BLaER1 (cell line): ENCODE data around the gene SND1.

Experiments
- H3K27ac ChIP-seq: shearing (Covaris generic); formaldehyde crosslinking; 2 replicates; pipeline ENCODE4 v1.8.1; 2022
- H3K27me3 ChIP-seq: shearing (Covaris generic); formaldehyde crosslinking; 2 replicates; pipeline ENCODE4 v1.8.1; 2022
- H3K36me3 ChIP-seq: shearing (Covaris generic); formaldehyde crosslinking; 2 replicates; pipeline ENCODE4 v1.8.1; 2022
- H3K4me1 ChIP-seq: shearing (Covaris generic); formaldehyde crosslinking; 2 replicates; pipeline ENCODE4 v1.8.1; 2022
- H3K4me2 ChIP-seq: shearing (Covaris generic); formaldehyde crosslinking; 2 replicates; pipeline ENCODE4 v1.8.1; 2022
- H3K4me3 ChIP-seq: shearing (Covaris generic); formaldehyde crosslinking; 2 replicates; pipeline ENCODE4 v1.8.1; 2022
- H3K9ac ChIP-seq: shearing (Covaris generic); formaldehyde crosslinking; 2 replicates; pipeline ENCODE4 v1.8.1; 2022
- H3K9me3 ChIP-seq: shearing (Covaris generic); formaldehyde crosslinking; 2 replicates; pipeline ENCODE4 v1.8.1; 2022
- H4K20me1 ChIP-seq: shearing (Covaris generic); formaldehyde crosslinking; 2 replicates; pipeline ENCODE4 v1.8.1; 2022
- Cebpa-rat ChIP-seq: shearing (Covaris generic); IDR thresholded peaks from 2 replicates; pipeline ENCODE4 v1.8.1; 2022

SND1 gene

DNA sequence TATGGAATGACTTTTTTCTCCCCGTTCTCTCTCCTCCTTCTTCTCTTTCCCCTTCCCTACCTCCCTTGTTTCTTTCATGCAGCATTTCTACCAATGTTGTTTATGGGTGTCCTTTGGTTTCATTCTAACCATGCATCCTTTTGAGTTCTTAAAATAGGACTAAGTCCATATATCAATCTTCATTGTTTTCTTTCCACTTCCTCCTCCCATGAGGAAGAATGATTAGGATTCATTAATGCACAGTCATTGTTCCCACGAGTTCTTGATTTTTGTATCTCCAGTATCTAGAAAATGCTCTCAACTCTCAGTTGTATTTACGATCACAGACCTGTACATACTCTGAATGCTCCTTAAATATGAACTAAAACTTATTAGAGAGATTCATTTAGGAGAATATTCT, 226.0 kb downstream of the SND1 start:
- TF ChIP-seq Cebpa-rat: no peak

DNA sequence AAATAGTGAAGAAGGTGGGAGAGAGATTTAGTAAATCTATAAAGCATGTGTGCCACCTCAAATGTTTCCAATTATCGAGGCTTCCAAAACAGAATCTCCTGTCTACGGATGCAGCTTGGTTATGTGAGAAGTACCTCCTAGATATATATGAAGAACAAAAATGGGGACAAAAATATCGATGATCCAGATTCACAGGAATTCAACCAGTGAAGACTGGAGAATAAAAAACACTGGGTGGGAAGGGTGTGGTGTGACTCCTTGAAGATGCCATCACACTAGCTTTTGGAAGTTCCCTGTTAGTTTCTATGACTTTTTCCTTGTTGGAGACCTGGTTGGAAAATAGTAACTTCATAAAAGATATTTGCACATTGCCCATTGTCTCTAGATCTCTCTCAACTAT, 226.8 kb downstream of the SND1 start:
- no peak for TF ChIP-seq Cebpa-rat
- no peak overlapping the region for H3K27ac ChIP-seq
- H3K9ac ChIP-seq: no peak overlapping the region
- no peak overlapping the region for H3K4me3 ChIP-seq
- H3K36me3 ChIP-seq: peaks cover 8% of the 10 kb centered on the region; the same call in 1 of the 2 replicates
- H3K9me3 ChIP-seq: no peaks in the 10 kb centered on the region
- no peaks in the 10 kb centered on the region for H3K27me3 ChIP-seq
- H3K4me2 ChIP-seq: no peak overlapping the region
- H3K4me1 ChIP-seq: peaks cover 14% of the 10 kb centered on the region
- no peaks in the 10 kb centered on the region; the same call in 1 of the 2 replicates for H4K20me1 ChIP-seq

More for the DNA sequence above, 226.0 kb downstream of the SND1 start:
- Histone ChIP-seq H3K4me3 (no peak overlapping the region), H3K4me1 (peaks cover 14% of the 10 kb centered on the region), H3K9ac (no peak overlapping the region), H3K27me3 (no peaks in the 10 kb centered on the region), H3K4me2 (no peak overlapping the region), H3K27ac (no peak overlapping the region), H3K9me3 (no peaks in the 10 kb centered on the region), H3K36me3 (peaks cover 6% of the 10 kb centered on the region; the same call in 1 of the 2 replicates), H4K20me1 (no peaks in the 10 kb centered on the region; the same call in 1 of the 2 replicates)

DNA sequence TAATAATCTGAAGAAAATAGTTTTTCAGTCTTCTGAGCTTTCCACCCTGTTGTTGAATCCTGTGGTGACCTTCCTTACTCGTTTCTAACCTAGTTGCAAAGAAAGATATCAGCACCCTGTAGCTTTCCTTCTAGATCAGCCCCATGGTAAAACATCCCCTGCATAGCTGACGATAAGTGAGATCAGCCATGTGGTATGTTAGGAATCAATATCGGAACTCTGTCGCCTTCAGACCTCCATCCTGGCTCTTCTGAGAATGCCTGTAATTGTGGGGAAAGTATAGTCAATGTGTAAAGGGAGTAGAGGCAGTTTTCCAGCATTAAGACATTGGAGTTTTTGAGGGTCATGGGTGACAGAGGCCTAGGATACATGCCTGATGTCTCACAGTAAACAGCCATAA, 227.4 kb downstream of the SND1 start:
- H3K4me2 ChIP-seq: no peak overlapping the region
- H3K36me3 ChIP-seq: peaks cover 7% of the 10 kb centered on the region
- H3K27ac ChIP-seq: no peak overlapping the region
- H3K4me1 ChIP-seq: peaks cover 14% of the 10 kb centered on the region
- no peaks in the 10 kb centered on the region; the same call in 1 of the 2 replicates for H4K20me1 ChIP-seq
- TF ChIP-seq Cebpa-rat: no peak
- no peak overlapping the region for H3K9ac ChIP-seq
- no peaks in the 10 kb centered on the region for H3K27me3 ChIP-seq
- H3K4me3 ChIP-seq: no peak overlapping the region
- no peaks in the 10 kb centered on the region for H3K9me3 ChIP-seq

DNA sequence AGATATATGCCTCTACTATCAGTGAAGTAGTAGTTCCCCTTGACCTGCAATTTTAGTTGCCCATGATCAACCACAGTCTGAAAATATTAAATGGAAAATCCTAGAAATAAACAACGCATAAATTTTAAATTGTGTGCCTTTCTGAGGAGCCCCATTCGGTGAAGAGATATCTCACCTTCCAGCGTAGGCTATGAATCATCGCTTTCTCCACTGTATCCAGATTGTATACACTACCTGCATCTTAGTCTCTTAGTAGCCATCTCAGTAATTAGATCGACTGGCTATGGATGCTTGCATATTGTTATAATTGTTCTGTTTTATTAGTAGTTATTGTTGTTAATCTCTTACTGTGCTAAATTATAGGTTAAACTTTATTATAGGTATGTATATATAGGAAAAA, 227.9 kb downstream of the SND1 start:
- Histone ChIP-seq H3K4me2 (no peak overlapping the region), H3K27me3 (no peaks in the 10 kb centered on the region), H3K4me1 (peaks cover 14% of the 10 kb centered on the region), H3K27ac (no peak overlapping the region), H3K9me3 (no peaks in the 10 kb centered on the region), H3K36me3 (peaks cover 12% of the 10 kb centered on the region), H3K9ac (no peak overlapping the region), H4K20me1 (no peaks in the 10 kb centered on the region; the same call in 1 of the 2 replicates), H3K4me3 (no peak overlapping the region)
- no peak for TF ChIP-seq Cebpa-rat

DNA sequence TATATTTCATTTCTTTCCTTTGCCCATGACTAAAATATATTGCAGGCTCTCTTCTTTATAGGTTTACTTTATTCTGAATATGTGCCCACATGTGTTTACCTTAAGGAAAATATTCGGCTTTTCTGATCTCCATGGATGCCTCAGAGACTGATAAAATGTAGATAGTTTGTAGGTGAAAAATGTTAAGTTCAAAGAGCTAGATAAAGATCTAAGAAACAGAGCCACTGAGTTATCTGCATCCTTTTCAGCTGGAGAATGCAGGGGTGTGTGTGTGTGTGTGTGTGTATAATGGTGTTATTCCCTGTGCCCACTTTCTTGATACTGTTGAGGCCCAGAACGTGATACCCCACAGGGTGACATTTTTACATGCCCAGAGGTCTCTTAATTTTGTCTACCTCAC, 228.5 kb downstream of the SND1 start:
- Histone ChIP-seq H3K36me3 (peaks cover 14% of the 10 kb centered on the region), H3K4me1 (peaks cover 11% of the 10 kb centered on the region), H3K27me3 (no peaks in the 10 kb centered on the region), H3K4me3 (no peak overlapping the region), H4K20me1 (no peaks in the 10 kb centered on the region; the same call in 1 of the 2 replicates), H3K4me2 (no peak overlapping the region), H3K9ac (no peak overlapping the region), H3K27ac (no peak overlapping the region), H3K9me3 (no peaks in the 10 kb centered on the region)
- no peak for TF ChIP-seq Cebpa-rat

DNA sequence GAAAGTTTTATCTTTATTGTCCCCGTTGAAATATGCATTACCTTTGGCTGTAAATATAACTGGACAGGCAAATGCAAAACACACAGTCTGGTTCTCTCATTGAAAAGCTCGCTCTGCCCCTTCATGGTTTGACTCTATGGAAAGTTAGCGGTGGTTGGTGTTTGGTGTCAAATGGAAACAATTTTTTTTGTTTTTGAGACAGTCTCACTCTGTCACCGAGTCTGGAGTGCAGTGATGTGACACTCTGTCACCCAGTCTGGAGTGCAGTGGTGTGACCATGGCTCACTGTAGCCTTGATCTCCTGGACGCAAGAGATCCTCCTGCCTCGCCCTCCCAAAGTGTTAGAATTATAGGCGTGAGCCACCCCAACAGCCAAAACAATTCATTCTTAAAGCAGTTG, 229.6 kb downstream of the SND1 start:
- Histone ChIP-seq H4K20me1 (no peaks in the 10 kb centered on the region; the same call in 1 of the 2 replicates), H3K4me1 (peaks cover 8% of the 10 kb centered on the region)
- TF ChIP-seq Cebpa-rat: no peak

DNA sequence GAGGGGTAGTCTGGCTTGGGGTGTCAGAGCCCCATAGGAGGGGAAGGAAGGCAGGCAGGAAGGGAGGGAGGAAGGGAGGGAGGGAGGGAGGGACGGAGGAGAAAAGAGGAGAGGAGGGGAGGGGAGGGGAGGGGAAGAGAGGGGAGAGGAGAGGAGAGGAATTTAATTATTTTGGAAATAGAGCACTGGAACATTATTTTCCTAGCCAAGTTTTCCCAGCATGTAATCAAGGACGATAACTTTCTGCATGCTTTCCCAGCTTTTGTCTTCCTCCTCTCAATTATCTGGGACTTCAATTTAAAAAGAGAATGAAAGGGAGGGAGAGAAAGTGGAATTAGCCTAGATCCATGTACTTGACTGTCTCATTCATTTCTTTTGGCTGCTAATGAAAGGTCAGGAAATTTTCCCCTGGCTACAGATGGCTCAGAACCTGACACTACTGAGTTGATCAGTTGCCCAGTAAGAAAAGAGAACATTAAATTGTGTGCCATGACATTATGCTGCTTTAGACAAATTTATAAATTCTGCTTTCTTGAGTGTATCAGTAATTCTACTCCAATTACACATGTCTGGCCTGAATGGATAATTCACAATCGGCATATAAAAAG, 230.4 kb downstream of the SND1 start:
- Histone ChIP-seq H4K20me1 (no peaks in the 10 kb centered on the region; the same call in 1 of the 2 replicates), H3K27me3 (no peaks in the 10 kb centered on the region), H3K36me3 (peaks cover 14% of the 10 kb centered on the region), H3K4me3 (no peak overlapping the region), H3K27ac (no peak overlapping the region), H3K9me3 (no peaks in the 10 kb centered on the region), H3K9ac (no peak overlapping the region), H3K4me2 (no peak overlapping the region), H3K4me1 (peaks cover 8% of the 10 kb centered on the region)
- TF ChIP-seq Cebpa-rat: no peak

More for the DNA sequence above, 229.6 kb downstream of the SND1 start:
- no peak overlapping the region for H3K27ac ChIP-seq
- no peak overlapping the region for H3K4me3 ChIP-seq
- H3K9ac ChIP-seq: no peak overlapping the region
- peak overlapping the region; percentile 26 for H3K4me2 ChIP-seq
- no peaks in the 10 kb centered on the region for H3K27me3 ChIP-seq
- H3K36me3 ChIP-seq: peaks cover 14% of the 10 kb centered on the region
- no peaks in the 10 kb centered on the region for H3K9me3 ChIP-seq

DNA sequence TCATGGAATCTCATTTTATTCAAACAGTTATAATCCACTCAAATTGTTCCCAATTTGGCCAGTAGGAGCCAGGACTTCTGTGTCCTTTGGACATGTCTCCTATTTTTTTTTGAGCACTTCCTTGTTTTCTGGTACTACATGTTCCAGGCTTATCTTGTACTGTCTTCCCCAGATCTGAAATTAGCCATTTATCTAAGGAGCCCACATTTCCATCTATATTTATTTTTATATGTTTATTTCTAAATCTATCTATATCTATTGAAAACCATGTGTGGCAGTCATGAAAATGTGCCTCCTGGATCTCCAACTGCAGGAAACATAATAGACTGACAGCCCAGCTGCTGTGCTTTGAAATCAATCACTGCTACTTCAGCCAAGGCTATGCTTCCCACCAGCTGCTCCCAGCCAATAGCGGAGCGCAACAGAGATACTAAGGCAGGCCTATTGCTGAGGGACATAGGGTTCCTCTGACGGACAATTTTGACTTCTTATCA, 232.1 kb downstream of the SND1 start:
- no peak overlapping the region for H3K27ac ChIP-seq
- peaks cover 8% of the 10 kb centered on the region for H3K4me1 ChIP-seq
- peaks cover 30% of the 10 kb centered on the region for H3K36me3 ChIP-seq
- H3K4me3 ChIP-seq: no peak overlapping the region
- no peak for TF ChIP-seq Cebpa-rat
- no peaks in the 10 kb centered on the region for H4K20me1 ChIP-seq
- no peaks in the 10 kb centered on the region for H3K9me3 ChIP-seq
- H3K27me3 ChIP-seq: no peaks in the 10 kb centered on the region
- no peak overlapping the region for H3K4me2 ChIP-seq
- no peak overlapping the region for H3K9ac ChIP-seq

DNA sequence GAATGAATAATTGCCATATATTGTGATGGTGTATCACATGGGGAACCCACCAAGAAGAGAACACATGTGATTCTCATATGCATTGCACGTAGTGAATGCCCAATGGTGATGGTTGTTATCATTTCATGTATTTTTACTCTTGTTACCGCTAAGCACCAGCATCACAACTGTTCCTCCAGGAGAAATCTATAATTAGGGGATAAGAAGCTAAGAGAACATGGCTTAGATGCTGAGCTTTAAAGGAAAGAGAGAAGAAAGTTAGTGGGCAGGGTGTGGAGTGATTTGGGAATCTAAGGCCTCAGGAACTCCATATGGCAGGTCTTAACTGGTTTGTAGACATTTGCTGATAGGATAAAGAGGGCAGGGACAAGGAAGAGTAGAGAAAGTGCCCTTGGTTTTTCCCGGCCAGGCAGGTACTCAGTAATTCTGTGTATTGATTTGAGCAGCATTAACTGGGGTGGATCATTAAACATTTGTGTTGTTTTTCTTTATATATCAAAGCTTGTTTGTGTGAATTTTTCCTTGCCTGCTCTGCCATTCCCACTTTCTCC, 233.3 kb downstream of the SND1 start:
- H3K4me3 ChIP-seq: no peak overlapping the region
- no peak overlapping the region for H3K27ac ChIP-seq
- H3K9ac ChIP-seq: no peak overlapping the region
- peaks cover 41% of the 10 kb centered on the region for H3K36me3 ChIP-seq
- H4K20me1 ChIP-seq: no peaks in the 10 kb centered on the region
- peaks cover 8% of the 10 kb centered on the region for H3K4me1 ChIP-seq
- TF ChIP-seq Cebpa-rat: no peak
- H3K27me3 ChIP-seq: no peaks in the 10 kb centered on the region
- no peaks in the 10 kb centered on the region for H3K9me3 ChIP-seq
- H3K4me2 ChIP-seq: no peak overlapping the region

DNA sequence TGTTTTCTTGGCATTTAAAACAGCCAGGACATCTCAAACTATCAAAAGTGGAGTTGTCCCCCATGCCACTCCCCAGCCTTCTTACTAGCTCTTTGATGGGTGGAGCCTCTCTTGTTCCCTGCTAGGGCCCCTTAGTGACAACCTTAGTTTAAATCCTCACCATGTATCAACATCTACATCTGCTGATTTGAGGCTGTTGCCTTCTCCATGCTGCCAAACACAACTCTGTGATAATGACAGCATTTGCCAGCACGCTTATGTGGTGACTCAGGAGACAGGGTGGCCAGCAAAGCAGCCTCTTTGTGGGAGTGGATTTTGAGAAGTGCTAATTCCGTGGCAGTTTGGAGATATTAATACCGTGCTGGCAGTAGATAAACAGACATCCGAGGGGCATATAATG, 233.8 kb downstream of the SND1 start:
- no peak overlapping the region for H3K4me3 ChIP-seq
- peaks cover 8% of the 10 kb centered on the region for H3K4me1 ChIP-seq
- no peak overlapping the region for H3K4me2 ChIP-seq
- H4K20me1 ChIP-seq: no peaks in the 10 kb centered on the region
- TF ChIP-seq Cebpa-rat: no peak
- H3K27me3 ChIP-seq: no peaks in the 10 kb centered on the region
- no peaks in the 10 kb centered on the region for H3K9me3 ChIP-seq
- H3K9ac ChIP-seq: no peak overlapping the region
- H3K36me3 ChIP-seq: peaks cover 46% of the 10 kb centered on the region
- H3K27ac ChIP-seq: no peak overlapping the region; the same call in 1 of the 2 replicates
